Neuronal stem cell (in vitro differentiated cells): ENCODE results near the gene PHKA2.

Source experiments
- DNase-seq: peaks from one replicate; pipeline ENCODE4 v3.0.0-alpha.2; 2013; ENCODE audit warnings: low spot score
- H2AFZ ChIP-seq: one replicate; pipeline ENCODE4 v1.6.1; 2013; ENCODE audit warnings: mild to moderate bottlenecking, low read length, inconsistent platforms
- H2AK5ac ChIP-seq: 2 replicates; pipeline ENCODE4 v1.6.1; 2013; ENCODE audit warnings: low read depth, mild to moderate bottlenecking, inconsistent platforms, low read length, moderate library complexity, mixed read lengths
- H2BK120ac ChIP-seq: 2 replicates; pipeline ENCODE4 v1.6.1; 2013; ENCODE audit warnings: low read depth, mild to moderate bottlenecking, inconsistent platforms, low read length, moderate library complexity, mixed read lengths
- H2BK12ac ChIP-seq: one replicate; pipeline ENCODE4 v1.6.1; 2013; ENCODE audit warnings: low read length, inconsistent platforms
- H2BK15ac ChIP-seq: 2 replicates; pipeline ENCODE4 v1.6.1; 2013; ENCODE audit warnings: mild to moderate bottlenecking, low read length, inconsistent platforms, mixed read lengths
- H2BK5ac ChIP-seq: one replicate; pipeline ENCODE4 v1.6.1; 2013; ENCODE audit warnings: inconsistent platforms, mild to moderate bottlenecking, low read length, moderate library complexity
- H3K14ac ChIP-seq: one replicate; pipeline ENCODE4 v1.6.1; 2013; ENCODE audit warnings: low read length, inconsistent platforms
- H3K18ac ChIP-seq: 2 replicates; pipeline ENCODE4 v1.6.1; 2013; ENCODE audit warnings: low read length, inconsistent platforms
- H3K23ac ChIP-seq: 2 replicates; pipeline ENCODE4 v1.6.1; 2013; ENCODE audit warnings: low read depth, mild to moderate bottlenecking, mixed read lengths, low read length, inconsistent platforms; ENCODE audit not compliant: poor library complexity
- H3K27ac ChIP-seq: replicated peaks from 3 replicates; pipeline ENCODE4 v1.5.1; 2013; ENCODE audit warnings: low read length, inconsistent platforms
- H3K27me3 ChIP-seq, 3 experiments: 2 replicates each; pipeline ENCODE4 v1.6.1; 2013; ENCODE audit warnings: low read length in 3 of 3, mild to moderate bottlenecking in 2 of 3, inconsistent platforms in 1 of 3, low read depth in 1 of 3, mixed read lengths in 1 of 3, moderate library complexity in 1 of 3; ENCODE audit not compliant: control insufficient read depth in 3 of 3, insufficient read depth in 3 of 3
- H3K36me3 ChIP-seq, 2 donors: replicated peaks in 1 of 2; 2 replicates each; pipeline ENCODE4 v1.6.1; 2013; ENCODE audit warnings: low read length in 2 of 2; ENCODE audit not compliant: control insufficient read depth in 2 of 2, insufficient read depth in 2 of 2
- H3K4ac ChIP-seq: 2 replicates; pipeline ENCODE4 v1.6.1; 2013; ENCODE audit warnings: inconsistent platforms, mild to moderate bottlenecking, low read length, moderate library complexity
- H3K4me1 ChIP-seq, 2 donors: 1 replicate in 1 of 2; 2 replicates in 1 of 2; pipeline ENCODE4 v1.6.1; 2013; ENCODE audit warnings: low read length in 2 of 2, low read depth in 1 of 2; ENCODE audit not compliant: control insufficient read depth in 2 of 2, insufficient read depth in 1 of 2
- H3K4me2 ChIP-seq: one replicate; pipeline ENCODE4 v1.6.1; 2013; ENCODE audit warnings: mild to moderate bottlenecking, low read length, inconsistent platforms; ENCODE audit not compliant: insufficient read depth, poor library complexity, severe bottlenecking
- H3K4me3 ChIP-seq, 2 donors: 2 replicates each; pipeline ENCODE4 v1.5.1; 2013; ENCODE audit warnings: low read length in 2 of 2, mild to moderate bottlenecking in 2 of 2, inconsistent platforms in 1 of 2, moderate library complexity in 1 of 2
- H3K79me1 ChIP-seq: one replicate; pipeline ENCODE4 v1.6.1; 2013; ENCODE audit warnings: low read depth, mild to moderate bottlenecking, inconsistent platforms, low read length, moderate library complexity
- H3K9ac ChIP-seq: one replicate; pipeline ENCODE4 v1.6.1; 2013; ENCODE audit warnings: mild to moderate bottlenecking, low read depth, low read length, inconsistent platforms; ENCODE audit not compliant: poor library complexity
- H3K9me3 ChIP-seq, 2 donors: replicated peaks in 1 of 2; 2 replicates each; pipeline versions ENCODE3 to v1.6.1; 2013; ENCODE audit warnings: low read length in 2 of 2, mild to moderate bottlenecking in 2 of 2, inconsistent platforms in 1 of 2, low read depth in 1 of 2, mixed read lengths in 1 of 2, moderate library complexity in 1 of 2; ENCODE audit not compliant: control insufficient read depth in 2 of 2, insufficient read depth in 1 of 2
- H4K8ac ChIP-seq: one replicate; pipeline ENCODE4 v1.6.1; 2013; ENCODE audit warnings: low read depth, mild to moderate bottlenecking, inconsistent platforms, low read length, moderate library complexity
- H4K91ac ChIP-seq: one replicate; pipeline ENCODE4 v1.6.1; 2013; ENCODE audit warnings: low read length, low read depth, mild to moderate bottlenecking, inconsistent platforms; ENCODE audit not compliant: poor library complexity
- WGBS, 2 donors: extraction: QIAGEN DNeasy Blood & Tissue Kit; methylation state at CpG; one replicate each; pipeline ENCODE4 v1.1.7; 2013; ENCODE audit warnings: missing lambda C conversion rate in 2 of 2, mixed read lengths in 1 of 2; ENCODE audit not compliant: insufficient read length in 2 of 2, insufficient replicate concordance in 1 of 2; ENCODE audit errors: extremely low coverage in 2 of 2; 5-methylcytosine and 5-hydroxymethylcytosine counted together

The PHKA2 gene

GRCh38 chrX:18998653-18999052, 14.7 kb upstream of the PHKA2 start:
- Histone ChIP-seq H3K4me2 (no peak overlapping the region), H3K36me3 (no peaks in the 10 kb centered on the region), H2BK15ac (no peak overlapping the region), H2BK120ac (no peak overlapping the region), H2AFZ (no peak overlapping the region), H3K27ac (no peak overlapping the region), H3K23ac (no peak overlapping the region), H3K18ac (no peak overlapping the region), H2AK5ac (no peak overlapping the region), H3K79me1 (no peaks in the 10 kb centered on the region), H2BK5ac (no peak overlapping the region), H4K8ac (no peak overlapping the region), H2BK12ac (no peak overlapping the region), H3K9me3 (no peaks in the 10 kb centered on the region), H3K27me3 (no peaks in the 10 kb centered on the region), H4K91ac (no peak overlapping the region), H3K4me3 (no peak overlapping the region), H3K14ac (no peak overlapping the region), H3K4me1 (no peaks in the 10 kb centered on the region), H3K4ac (no peak overlapping the region), H3K9ac (no peak overlapping the region)
- WGBS, 2 donors = no CpG with 5 or more reads among the region's 1 CpG
- no peak for DNase-seq

- Histone ChIP-seq H3K18ac (no peak overlapping the region), H2BK15ac (no peak overlapping the region), H3K27me3 (no peaks in the 10 kb centered on the region), H2AK5ac (no peak overlapping the region), H3K9ac (no peak overlapping the region), H2BK12ac (no peak overlapping the region), H3K4me1 (no peaks in the 10 kb centered on the region), H3K4ac (no peak overlapping the region), H2AFZ (no peak overlapping the region), H2BK5ac (no peak overlapping the region), H3K4me3 (no peak overlapping the region), H3K4me2 (no peak overlapping the region), H3K27ac (no peak overlapping the region), H3K36me3 (no peaks in the 10 kb centered on the region), H3K14ac (no peak overlapping the region), H3K79me1 (no peaks in the 10 kb centered on the region), H4K8ac (no peak overlapping the region), H3K9me3 (no peaks in the 10 kb centered on the region), H3K23ac (no peak overlapping the region), H2BK120ac (no peak overlapping the region), H4K91ac (no peak overlapping the region)
- WGBS, 2 donors = no CpG with 5 or more reads among the region's 4 CpGs
- DNase-seq = no peak
Measured at GRCh38 chrX:18997916-18998315, 14.0 kb upstream of the PHKA2 start.

- Histone ChIP-seq H3K23ac (no peak overlapping the region), H3K4me2 (no peak overlapping the region), H3K9ac (no peak overlapping the region), H3K79me1 (no peaks in the 10 kb centered on the region), H2BK15ac (no peak overlapping the region), H4K91ac (no peak overlapping the region), H3K4me1 (no peaks in the 10 kb centered on the region), H3K18ac (no peak overlapping the region), H2BK5ac (no peak overlapping the region), H2AK5ac (no peak overlapping the region), H2BK120ac (no peak overlapping the region), H4K8ac (no peak overlapping the region), H3K4me3 (no peak overlapping the region), H3K9me3 (no peaks in the 10 kb centered on the region), H3K27ac (no peak overlapping the region), H2AFZ (no peak overlapping the region), H3K14ac (no peak overlapping the region), H3K27me3 (no peaks in the 10 kb centered on the region), H3K36me3 (no peaks in the 10 kb centered on the region), H2BK12ac (no peak overlapping the region), H3K4ac (no peak overlapping the region)
- DNase-seq = no peak
Measured at GRCh38 chrX:18996536-18996935, 12.6 kb upstream of the PHKA2 start.

- Histone ChIP-seq H3K18ac (no peak overlapping the region), H3K9me3 (no peaks in the 10 kb centered on the region), H3K79me1 (no peaks in the 10 kb centered on the region), H3K4me2 (no peak overlapping the region), H3K14ac (no peak overlapping the region), H3K27ac (no peak overlapping the region), H4K8ac (no peak overlapping the region), H2AFZ (no peak overlapping the region), H3K4me1 (no peaks in the 10 kb centered on the region), H2BK15ac (no peak overlapping the region), H3K4me3 (no peak overlapping the region), H3K27me3 (no peaks in the 10 kb centered on the region), H3K36me3 (no peaks in the 10 kb centered on the region), H3K23ac (no peak overlapping the region), H2BK12ac (no peak overlapping the region), H2BK120ac (no peak overlapping the region), H2BK5ac (no peak overlapping the region), H2AK5ac (no peak overlapping the region), H3K4ac (no peak overlapping the region), H4K91ac (no peak overlapping the region), H3K9ac (no peak overlapping the region)
- DNase-seq = no peak
- WGBS, 2 donors = no CpG with 5 or more reads among the region's 3 CpGs
Measured at GRCh38 chrX:18995221-18995620, 11.3 kb upstream of the PHKA2 start.
